Caco-2 (cell line): ENCODE measurements around the gene ACP7. TPM values are rescaled to one million over a fixed set of nuclear protein-coding genes. Genes with fewer than 3 reads are reported as not detected.

ENCODE experiments used
- BruUV-seq: library from RNA; stranded (reverse); fragments of 400-500 nt; replicated peaks from 2 replicates; lab custom pipeline; 2021; lab: Mats Ljungman, UMichigan
- CTCF ChIA-PET: fragments of 300-600 bp; sonication (Branson Sonifier 250); formaldehyde crosslinking; loops from one replicate; lab custom pipeline; 2022; ENCODE audit warnings: antibody characterized with exemption; lab: Charles Lee
- POLR2A ChIA-PET: fragments of 300-600 bp; sonication (Branson Sonifier 250); formaldehyde crosslinking; loops from one replicate; lab custom pipeline; 2022; ENCODE audit warnings: antibody characterized with exemption; lab: Charles Lee
- DNase-seq, 2 experiments: peaks; one replicate each; pipeline versions ENCODE4 v3.0.0 to v3.0.0-alpha.2; 2020 to 2022
- H3K27me3 ChIP-seq: replicated peaks from 2 replicates; pipeline ENCODE4 v1.6.0; 2011; ENCODE audit warnings: low read length; ENCODE audit not compliant: control insufficient read depth, insufficient read depth
- H3K36me3 ChIP-seq: 2 replicates; pipeline ENCODE4 v1.5.1; 2011; ENCODE audit warnings: low read length; ENCODE audit not compliant: control insufficient read depth, insufficient read depth
- H3K4me1 ChIP-seq: fragments of 250-450 bp; sonication (Bioruptor Pico); 2 replicates; pipeline ENCODE4 v1.5.1; 2020; ENCODE audit warnings: mild to moderate bottlenecking
- H3K4me3 ChIP-seq: 2 replicates; pipeline ENCODE4 v1.5.1; 2011; ENCODE audit warnings: low read depth, mild to moderate bottlenecking, control low read depth, low read length
- H3K9me3 ChIP-seq: fragments of 250-450 bp; sonication (Bioruptor Pico); 2 replicates; pipeline ENCODE4 v1.5.1; 2020; ENCODE audit warnings: mild to moderate bottlenecking, moderate library complexity
- H3K27ac Mint-ChIP-seq: one replicate; pipeline ENCODE4 v1.8.0; 2022; ENCODE audit warnings: mixed read lengths; ENCODE audit not compliant: unreplicated experiment
- H3K27me3 Mint-ChIP-seq: one replicate; pipeline ENCODE4 v1.8.0; 2022; ENCODE audit warnings: mixed read lengths; ENCODE audit not compliant: insufficient read depth, unreplicated experiment
- H3K36me3 Mint-ChIP-seq: one replicate; pipeline ENCODE4 v1.8.0; 2022; ENCODE audit warnings: mild to moderate bottlenecking, mixed read lengths; ENCODE audit not compliant: insufficient read depth, unreplicated experiment
- H3K4me1 Mint-ChIP-seq: one replicate; pipeline ENCODE4 v1.8.0; 2022; ENCODE audit warnings: low read depth, mixed read lengths; ENCODE audit not compliant: unreplicated experiment
- H3K4me3 Mint-ChIP-seq: one replicate; pipeline ENCODE4 v1.8.0; 2022; ENCODE audit warnings: mild to moderate bottlenecking, moderate library complexity, mixed read lengths; ENCODE audit not compliant: unreplicated experiment
- H3K9me3 Mint-ChIP-seq: one replicate; pipeline ENCODE4 v1.8.0; 2022; ENCODE audit warnings: mixed read lengths; ENCODE audit not compliant: unreplicated experiment
- CTCF ChIP-seq, 2 experiments: fragments of 200-600 bp in 1 of 2; IDR thresholded peaks; 1 replicate in 1 of 2; 2 replicates in 1 of 2; pipeline versions ENCODE4 v1.5.1 to v1.8.0; 2011 to 2022; ENCODE audit warnings: antibody characterized with exemption in 1 of 2, control low read depth in 1 of 2, inconsistent platforms in 1 of 2, low read depth in 1 of 2, low read length in 1 of 2, mild to moderate bottlenecking in 1 of 2, moderate library complexity in 1 of 2; ENCODE audit not compliant: insufficient read depth in 1 of 2, severe bottlenecking in 1 of 2, unreplicated experiment in 1 of 2
- intact Hi-C: fragments of 100-400 bp; cut with micrococcal nuclease; formaldehyde crosslinking; loops from one replicate; pipeline ENCODE4 v1.10.0; 2022; ENCODE audit not compliant: unreplicated experiment
- total RNA-seq: library from RNA; stranded (reverse); gene quantifications from 2 replicates; pipeline ENCODE4 v1.2.3, GENCODE V29; 2022

Gene ACP7
- total RNA-seq, 1 experiment from 2014 or later: 0.45 TPM

GRCh38 chr19:39037194-39037593 is 47.0 kb upstream of the ACP7 start:
- Mint-ChIP-seq H3K27ac (no peak overlapping the region), H3K9me3 (no peaks in the 10 kb centered on the region), H3K4me3 (no peak overlapping the region), H3K4me1 (peaks cover 13% of the 10 kb centered on the region), H3K27me3 (no peaks in the 10 kb centered on the region), H3K36me3 (peaks cover 7% of the 10 kb centered on the region)
- intact Hi-C loops: no loop called here
- no peaks in the 10 kb centered on the region for H3K27me3 ChIP-seq
- H3K4me3 ChIP-seq: no peak overlapping the region
- ChIA-PET CTCF (interaction anchor here (1.4 kb wide), 1 partner anchor 75 kb away, joined by 3 read pairs; no protein-coding TSS in a partner anchor), POLR2A (interaction anchor here (0.7 to 1.3 kb wide), 2 partner anchors 107 kb away, joined by 3 to 4 read pairs; partner anchors contain the start of genes MRPS12 and SARS2)
- peaks cover 17% of the 10 kb centered on the region for H3K4me1 ChIP-seq
- H3K36me3 ChIP-seq: no peaks in the 10 kb centered on the region
- DNase-seq: no peak
- no peak for TF ChIP-seq CTCF (IDR thresholded peaks at IDR 0.05; ENCODE audit: insufficient read depth in 1 of 2, low read depth in 1 of 2, low read length in 1 of 2, severe bottlenecking in 1 of 2, unreplicated experiment in 1 of 2)
- H3K9me3 ChIP-seq: no peaks in the 10 kb centered on the region
- BruUV-seq: no TSS peak

DNA sequence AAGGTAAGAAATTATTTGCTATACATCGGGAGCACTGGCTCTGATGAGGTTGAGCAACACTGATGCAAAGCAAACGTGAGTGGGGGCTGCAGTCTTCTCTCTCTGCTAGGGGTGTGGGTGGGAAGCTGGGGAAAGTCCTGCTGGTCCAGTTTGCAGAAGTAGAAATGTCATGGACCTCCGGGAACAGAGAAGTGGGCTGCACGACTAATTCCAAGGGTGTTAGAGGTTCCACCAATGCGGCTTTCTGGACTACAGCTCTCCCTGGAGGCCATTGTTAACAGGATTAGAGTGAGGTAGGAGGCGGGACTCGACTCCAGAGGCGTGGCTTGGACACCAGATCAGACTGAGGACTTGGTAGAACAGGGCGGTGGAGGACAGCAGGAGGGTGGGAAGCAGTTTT is 46.1 kb upstream of the ACP7 start:
- no peaks in the 10 kb centered on the region for H3K9me3 Mint-ChIP-seq
- H3K4me1 Mint-ChIP-seq: peaks cover 13% of the 10 kb centered on the region
- intact Hi-C loops: loop anchor here (1.0 kb wide), 1 partner anchor 76 kb away; no protein-coding TSS in a partner anchor
- H3K4me3 ChIP-seq: no peak overlapping the region
- BruUV-seq: no TSS peak
- H3K36me3 Mint-ChIP-seq: no peaks in the 10 kb centered on the region
- peaks cover 10% of the 10 kb centered on the region for H3K4me1 ChIP-seq
- ChIA-PET CTCF (interaction anchor here (0.7 to 1.7 kb wide), 3 partner anchors 40 to 76 kb away, joined by 3 to 9 read pairs (median 4); no protein-coding TSS in a partner anchor), POLR2A (interaction anchor here (1.3 kb wide), 1 partner anchor 108 kb away, joined by 3 read pairs; the partner anchor contains the start of genes MRPS12 and SARS2)
- H3K9me3 ChIP-seq: no peaks in the 10 kb centered on the region
- peak; percentile 66 to 71 for DNase-seq
- no peak overlapping the region for H3K27ac Mint-ChIP-seq
- H3K27me3 ChIP-seq: no peaks in the 10 kb centered on the region
- no peak overlapping the region for H3K4me3 Mint-ChIP-seq
- H3K36me3 ChIP-seq: no peaks in the 10 kb centered on the region
- peak in 1 of 2 experiments; percentile 45 for TF ChIP-seq CTCF (IDR thresholded peaks at IDR 0.05; ENCODE audit: insufficient read depth in 1 of 2, low read depth in 1 of 2, low read length in 1 of 2, severe bottlenecking in 1 of 2, unreplicated experiment in 1 of 2)
- no peaks in the 10 kb centered on the region for H3K27me3 Mint-ChIP-seq

DNA sequence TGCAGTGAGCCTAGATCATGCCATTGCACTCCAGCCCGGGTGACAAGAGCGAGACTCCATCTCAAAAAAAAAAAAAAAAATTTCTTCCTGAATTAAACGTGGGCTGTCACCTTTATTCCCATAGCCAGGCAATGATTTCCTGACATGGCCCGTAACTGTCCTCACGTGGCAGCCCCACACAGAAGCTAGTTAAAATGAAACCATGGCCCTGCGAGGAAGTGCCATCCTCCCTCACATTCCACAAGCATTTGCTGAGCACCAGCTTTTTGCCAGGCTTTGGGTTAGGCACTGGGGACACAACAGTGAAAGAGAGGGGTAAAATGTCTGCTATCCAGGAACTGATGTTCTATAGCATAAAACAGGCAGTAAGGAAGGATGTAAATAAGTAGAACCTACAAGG is 38.7 kb upstream of the ACP7 start:
- peak overlapping the region; percentile 25 for H3K27ac Mint-ChIP-seq
- Histone ChIP-seq H3K4me3 (no peak overlapping the region), H3K4me1 (no peaks in the 10 kb centered on the region; the same call in 1 of the 2 replicates), H3K9me3 (no peaks in the 10 kb centered on the region), H3K27me3 (no peaks in the 10 kb centered on the region), H3K36me3 (no peaks in the 10 kb centered on the region)
- intact Hi-C loops: no loop called here
- H3K9me3 Mint-ChIP-seq: peaks cover 20% of the 10 kb centered on the region
- ChIA-PET POLR2A (no interaction called here), CTCF (no interaction called here)
- H3K36me3 Mint-ChIP-seq: no peaks in the 10 kb centered on the region
- no peaks in the 10 kb centered on the region for H3K27me3 Mint-ChIP-seq
- H3K4me1 Mint-ChIP-seq: peaks cover 17% of the 10 kb centered on the region
- no peak for DNase-seq
- no TSS peak for BruUV-seq
- TF ChIP-seq CTCF (IDR thresholded peaks at IDR 0.05; ENCODE audit: insufficient read depth in 1 of 2, low read depth in 1 of 2, low read length in 1 of 2, severe bottlenecking in 1 of 2, unreplicated experiment in 1 of 2): no peak
- H3K4me3 Mint-ChIP-seq: no peak overlapping the region
